T-cell (primary cell): ENCODE data around the gene TRH. TPM values are rescaled to one million over a fixed set of nuclear protein-coding genes. Genes with fewer than 3 reads are reported as not detected.
"Not testable (repeated sequence)": the region's sequence is repeated elsewhere in the genome, so short reads cannot be mapped to it uniquely, and the experiment has no call there.

Experiments used
- ATAC-seq, 4 experiments: fragments of 200-7000 bp in 3 of 4; fragments of 150-1000 bp in 1 of 4; cut with Tn5 transposase; replicated peaks in 1 of 4; 1 replicate in 3 of 4; 2 replicates in 1 of 4; pipeline ENCODE4 v1.10.0; 2021; ENCODE audit warnings: moderate library complexity in 3 of 4, mild to moderate bottlenecking in 2 of 4, moderate number of reproducible peaks in 1 of 4
- CTCF ChIA-PET, 2 donors: fragments of 300-600 bp; sonication (Branson Sonifier 250); formaldehyde crosslinking; loops; one replicate each; lab custom pipeline; 2022; ENCODE audit warnings: antibody characterized with exemption in 2 of 2; lab: Charles Lee
- POLR2A ChIA-PET, 2 donors: fragments of 300-600 bp; sonication (Branson Sonifier 250); formaldehyde crosslinking; loops; one replicate each; lab custom pipeline; 2022; ENCODE audit warnings: antibody characterized with exemption in 2 of 2; lab: Charles Lee
- DNase-seq, 35 experiments: peaks; one replicate each; pipeline versions ENCODE4 v3.0.0 to v3.0.0-alpha.2; 2013 to 2023
- H3K27ac ChIP-seq: one replicate; pipeline ENCODE4 v1.5.1; 2013; ENCODE audit warnings: low read length
- H3K27me3 ChIP-seq, 2 experiments: replicated peaks in 1 of 2; 1 replicate in 1 of 2; 2 replicates in 1 of 2; pipeline versions ENCODE4 v1.6.1 to v1.7.0; 2013; ENCODE audit warnings: low read length in 1 of 2, mixed read lengths in 1 of 2; ENCODE audit not compliant: control insufficient read depth in 2 of 2, insufficient read depth in 2 of 2; ENCODE audit errors: extremely low read depth in 1 of 2
- H3K36me3 ChIP-seq, 2 donors: 1 replicate in 1 of 2; 2 replicates in 1 of 2; pipeline versions ENCODE4 v1.6.1 to v1.7.0; 2013; ENCODE audit warnings: low read length in 1 of 2; ENCODE audit not compliant: control insufficient read depth in 2 of 2, insufficient read depth in 1 of 2; ENCODE audit errors: extremely low read depth in 1 of 2
- H3K4me1 ChIP-seq, 2 experiments: 1 replicate in 1 of 2; 2 replicates in 1 of 2; pipeline versions ENCODE4 v1.6.1 to v1.7.0; 2013; ENCODE audit warnings: low read length in 2 of 2, mixed read lengths in 1 of 2; ENCODE audit not compliant: insufficient read depth in 2 of 2, control insufficient read depth in 1 of 2; ENCODE audit errors: extremely low read depth in 1 of 2
- H3K4me3 ChIP-seq, 2 donors: 1 replicate in 1 of 2; 2 replicates in 1 of 2; pipeline versions ENCODE4 v1.5.1 to v1.7.0; 2013; ENCODE audit warnings: mild to moderate bottlenecking in 2 of 2, low read length in 1 of 2, moderate library complexity in 1 of 2; ENCODE audit not compliant: control insufficient read depth in 1 of 2; ENCODE audit errors: extremely low read depth in 1 of 2
- H3K9me3 ChIP-seq: 2 replicates; pipeline ENCODE4 v1.7.0; 2013
- H3K27ac Mint-ChIP-seq, 2 donors: one replicate each; pipeline ENCODE4 v1.8.0; 2020 to 2021; ENCODE audit warnings: mild to moderate bottlenecking in 2 of 2, mixed read lengths in 2 of 2
- H3K27me3 Mint-ChIP-seq, 2 donors: one replicate each; pipeline ENCODE4 v1.8.0; 2021 to 2022; ENCODE audit warnings: mixed read lengths in 2 of 2
- H3K36me3 Mint-ChIP-seq: one replicate; pipeline ENCODE4 v1.8.0; 2021; ENCODE audit warnings: mixed read lengths
- H3K4me1 Mint-ChIP-seq, 3 donors: one replicate each; pipeline ENCODE4 v1.8.0; 2020 to 2022; ENCODE audit warnings: mixed read lengths in 3 of 3, mild to moderate bottlenecking in 1 of 3
- H3K4me3 Mint-ChIP-seq, 3 donors: one replicate each; pipeline ENCODE4 v1.8.0; 2020 to 2022; ENCODE audit warnings: mild to moderate bottlenecking in 3 of 3, mixed read lengths in 3 of 3, moderate library complexity in 3 of 3
- H3K9me3 Mint-ChIP-seq, 3 donors: one replicate each; pipeline ENCODE4 v1.8.0; 2020 to 2022; ENCODE audit warnings: mixed read lengths in 3 of 3
- WGBS: methylation state at CpG from one replicate; pipeline ENCODE4 v1.1.5; 2013; ENCODE audit warnings: missing lambda C conversion rate; ENCODE audit not compliant: insufficient coverage; 5-methylcytosine and 5-hydroxymethylcytosine counted together
- total RNA-seq, 35 experiments: library from RNA in 6 of 35; stranded (reverse) in 6 of 35; fragments of 120-200 nt in 1 of 35; gene quantifications; one replicate each; pipeline versions ENCODE4 v1.2.1 to v1.2.4 and lab custom pipeline; 2013 to 2026

The TRH gene
- total RNA-seq, 5 donors from 2014 or later (not counting 1 experiment from before 2014, with no cell fraction given): not detected

DNA sequence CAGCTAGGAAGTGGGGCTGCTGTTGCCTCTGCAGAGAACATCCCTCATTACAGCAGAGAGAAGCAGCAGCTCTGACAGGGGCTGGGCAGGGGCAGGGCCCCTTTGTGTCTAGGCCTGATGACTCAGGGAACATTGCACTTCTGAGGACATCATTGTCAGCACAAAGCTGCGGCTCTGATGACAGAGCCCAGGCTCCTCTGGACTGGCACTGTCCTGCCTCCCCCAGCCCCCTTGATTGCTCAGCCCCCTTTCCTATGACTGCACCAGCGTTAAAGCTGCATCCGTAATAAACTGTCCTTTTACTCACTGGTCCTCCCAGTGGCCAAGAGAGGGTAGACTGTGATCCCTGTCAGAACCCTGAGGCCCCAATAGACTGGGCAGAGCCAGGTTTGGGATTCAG, 18.3 kb downstream of the TRH start:
- DNase-seq (no peak), ATAC-seq (no peak)
- Histone ChIP-seq H3K36me3 (no peaks in the 10 kb centered on the region), H3K27ac (no peak overlapping the region), H3K4me1 (no peaks in the 10 kb centered on the region), H3K4me3 (no peak overlapping the region), H3K27me3 (peaks cover 0 to 19% of the 10 kb centered on the region in 2 experiments), H3K9me3 (peaks cover 2% of the 10 kb centered on the region)
- H3K9me3 Mint-ChIP-seq: peaks cover 0 to 5% (median 0%) of the 10 kb centered on the region in 3 donors
- H3K27ac Mint-ChIP-seq: no peak overlapping the region
- H3K4me1 Mint-ChIP-seq: no peaks in the 10 kb centered on the region
- ChIA-PET CTCF (interaction anchor here in 1 of 2 donors (0.6 kb wide), 1 partner anchor 357 kb away, joined by 4 read pairs; no protein-coding TSS in a partner anchor), POLR2A (no interaction called here)
- 72% methylated on average over 3 of the region's 3 CpGs for WGBS
- peaks cover 11 to 23% of the 10 kb centered on the region in 2 donors for H3K27me3 Mint-ChIP-seq
- H3K4me3 Mint-ChIP-seq: no peak overlapping the region
- H3K36me3 Mint-ChIP-seq: no peaks in the 10 kb centered on the region

DNA sequence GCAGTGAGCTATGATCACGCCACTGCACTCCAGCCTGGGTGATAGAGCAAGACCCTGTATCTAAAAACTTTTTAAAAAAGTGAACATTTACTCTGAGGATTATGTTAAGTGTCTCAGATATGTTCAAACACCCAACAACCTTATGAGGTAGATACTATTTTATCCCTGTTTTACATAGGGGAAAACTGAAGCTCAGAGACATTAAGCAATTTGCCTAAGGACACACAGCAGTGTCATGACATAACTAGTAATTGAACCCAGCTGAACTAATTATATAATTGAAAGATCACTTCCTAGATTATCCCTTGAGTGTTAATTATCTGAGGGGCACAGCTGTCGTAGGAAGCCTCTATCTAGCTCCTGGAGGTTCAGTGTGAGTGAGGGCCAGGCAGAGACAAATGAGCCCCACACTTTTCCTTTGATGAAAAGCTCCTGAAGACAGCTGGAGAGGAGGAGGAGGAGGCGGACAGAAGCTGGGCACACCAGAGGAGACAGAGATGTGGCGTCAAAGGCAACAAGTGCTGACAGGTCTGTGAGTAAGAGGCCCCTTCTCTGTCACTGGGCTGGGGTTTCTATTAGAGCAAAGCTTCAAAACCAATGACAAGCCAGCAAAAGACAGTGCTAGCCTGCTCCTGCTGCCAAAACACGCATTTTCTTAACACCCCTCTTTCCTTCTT, 20.5 kb downstream of the TRH start:
- Histone ChIP-seq H3K27ac (no peak overlapping the region), H3K4me3 (no peak overlapping the region), H3K4me1 (no peaks in the 10 kb centered on the region), H3K9me3 (peaks cover 2% of the 10 kb centered on the region), H3K36me3 (no peaks in the 10 kb centered on the region), H3K27me3 (peaks cover 0 to 18% of the 10 kb centered on the region in 2 experiments)
- ChIA-PET POLR2A (no interaction called here), CTCF (interaction anchor here in 1 of 2 donors (0.8 kb wide), 1 partner anchor 9 kb away, joined by 3 read pairs; no protein-coding TSS in a partner anchor)
- no CpG with 5 or more reads among the region's 5 CpGs for WGBS
- no peaks in the 10 kb centered on the region for H3K36me3 Mint-ChIP-seq
- ATAC-seq: no peak
- peaks cover 17 to 29% of the 10 kb centered on the region in 2 donors for H3K27me3 Mint-ChIP-seq
- no peak for DNase-seq
- H3K27ac Mint-ChIP-seq: no peak overlapping the region
- no peak overlapping the region for H3K4me3 Mint-ChIP-seq
- peaks cover 0 to 5% (median 0%) of the 10 kb centered on the region in 3 donors for H3K9me3 Mint-ChIP-seq
- no peaks in the 10 kb centered on the region for H3K4me1 Mint-ChIP-seq

- Histone ChIP-seq H3K27me3 (peaks cover 0 to 16% of the 10 kb centered on the region in 2 experiments), H3K4me1 (no peaks in the 10 kb centered on the region), H3K36me3 (no peaks in the 10 kb centered on the region), H3K4me3 (no peak overlapping the region), H3K27ac (no peak overlapping the region), H3K9me3 (peaks cover 1% of the 10 kb centered on the region)
- H3K36me3 Mint-ChIP-seq: no peaks in the 10 kb centered on the region
- peaks cover 17 to 30% of the 10 kb centered on the region in 2 donors for H3K27me3 Mint-ChIP-seq
- ChIA-PET POLR2A (interaction anchor here in 1 of 2 donors (0.5 kb wide), 1 partner anchor 680 kb away, joined by 3 read pairs; a partner anchor contains a TSS), CTCF (interaction anchor here in 1 of 2 donors (0.5 kb wide), 1 partner anchor 22 kb away, joined by 4 read pairs; the partner anchor contains the start of gene TRH)
- H3K27ac Mint-ChIP-seq: no peak overlapping the region
- DNase-seq: no peak
- no peak for ATAC-seq
- H3K4me1 Mint-ChIP-seq: no peaks in the 10 kb centered on the region
- H3K4me3 Mint-ChIP-seq: no peak overlapping the region
- 100% methylated on average over 1 of the region's 4 CpGs for WGBS
- peaks cover 0 to 5% (median 0%) of the 10 kb centered on the region in 3 donors for H3K9me3 Mint-ChIP-seq
Observed at GRCh38 chr3:129996073-129996472, 21.6 kb downstream of the TRH start.

DNA sequence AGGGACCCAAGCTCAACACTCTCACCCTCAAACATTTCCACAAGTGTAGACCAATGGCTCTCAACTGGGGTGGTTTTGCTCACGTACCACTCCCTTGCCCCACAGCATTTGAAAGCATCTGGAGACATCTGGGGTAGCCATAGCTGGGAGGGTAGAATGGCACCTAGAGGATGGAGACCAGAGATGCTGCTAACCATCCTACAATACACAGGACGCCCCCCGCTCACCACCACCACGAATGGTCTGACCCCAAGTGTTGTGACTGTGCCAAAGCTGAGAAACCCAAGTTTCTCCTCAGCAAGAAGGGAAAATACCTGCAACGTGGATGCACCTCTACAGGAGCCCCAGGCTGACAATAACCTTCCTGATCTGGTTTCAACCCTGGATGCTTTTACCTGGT, 24.7 kb downstream of the TRH start:
- H3K27ac ChIP-seq, H3K36me3 ChIP-seq, H3K4me3 ChIP-seq, ATAC-seq, DNase-seq, CTCF ChIA-PET, H3K9me3 Mint-ChIP-seq, H3K27ac Mint-ChIP-seq, POLR2A ChIA-PET, H3K4me3 Mint-ChIP-seq, H3K36me3 Mint-ChIP-seq, H3K4me1 Mint-ChIP-seq, H3K9me3 ChIP-seq: not testable (repeated sequence)
- WGBS: no CpG with 5 or more reads among the region's 5 CpGs
- peaks cover 20 to 34% of the 10 kb centered on the region in 2 donors for H3K27me3 Mint-ChIP-seq
- peaks cover 0 to 12% of the 10 kb centered on the region in 2 experiments for H3K4me1 ChIP-seq
- peaks cover 0 to 34% of the 10 kb centered on the region in 2 experiments for H3K27me3 ChIP-seq

- H3K4me1 Mint-ChIP-seq, H3K36me3 Mint-ChIP-seq, POLR2A ChIA-PET, H3K9me3 Mint-ChIP-seq, H3K9me3 ChIP-seq, H3K36me3 ChIP-seq, H3K27ac ChIP-seq, CTCF ChIA-PET: not testable (repeated sequence)
- ATAC-seq: peak in 2 of 4 experiments; percentile 63 to 64
- peaks cover 0 to 12% of the 10 kb centered on the region in 2 experiments for H3K4me1 ChIP-seq
- Mint-ChIP-seq H3K4me3 (peak overlapping the region; percentile 31 to 76 (median 68)), H3K27ac (peak overlapping the region in 1 of 2 donors; percentile 11), H3K27me3 (peaks cover 22 to 48% of the 10 kb centered on the region in 2 donors)
- H3K27me3 ChIP-seq: peaks cover 0 to 35% of the 10 kb centered on the region in 2 experiments
- WGBS: 7% methylated on average over 36 of the region's 86 CpGs
- DNase-seq: peak; percentile 1 to 81 (median 53)
- H3K4me3 ChIP-seq: peak overlapping the region; percentile 44 to 54
Observed at GRCh38 chr3:130002666-130003598, 28.4 kb downstream of the TRH start.

- Mint-ChIP-seq H3K27me3 (peaks cover 9 to 26% of the 10 kb centered on the region in 2 donors), H3K36me3 (no peaks in the 10 kb centered on the region), H3K9me3 (no peaks in the 10 kb centered on the region), H3K4me1 (no peaks in the 10 kb centered on the region), H3K4me3 (no peak overlapping the region), H3K27ac (no peak overlapping the region)
- ChIA-PET CTCF (interaction anchor here in 1 of 2 donors (0.6 kb wide), 1 partner anchor 1862 kb away, joined by 3 read pairs; no protein-coding TSS in a partner anchor), POLR2A (no interaction called here)
- Histone ChIP-seq H3K4me3 (no peak overlapping the region), H3K27me3 (peaks cover 0 to 14% of the 10 kb centered on the region in 2 experiments), H3K27ac (no peak overlapping the region), H3K4me1 (no peaks in the 10 kb centered on the region), H3K36me3 (no peaks in the 10 kb centered on the region), H3K9me3 (no peaks in the 10 kb centered on the region)
- no peak for ATAC-seq
- 85% methylated on average over 18 of the region's 19 CpGs for WGBS
- no peak for DNase-seq
Observed at GRCh38 chr3:130010556-130010955, 36.0 kb downstream of the TRH start.
